Breast epithelium (tissue), 4 donors: ENCODE results near the gene ME3. TPM values are rescaled to one million over a fixed set of nuclear protein-coding genes. Genes with fewer than 3 reads are reported as not detected.

Source experiments
- DNase-seq, 2 donors: peaks; one replicate each; pipeline ENCODE4 v3.0.0-alpha.2; 2019; ENCODE audit warnings: low spot score in 2 of 2
- H3K27ac ChIP-seq, 2 donors: fragments of 200-600 bp; sonication (generic) in 1 of 2; one replicate each; pipeline ENCODE4 v1.5.1; 2016 to 2019; ENCODE audit warnings: mild to moderate bottlenecking in 1 of 2
- H3K27me3 ChIP-seq, 2 donors: fragments of 200-600 bp; sonication (generic) in 1 of 2; one replicate each; pipeline versions ENCODE4 v1.5.1 to v1.6.0; 2017 to 2019; ENCODE audit warnings: control low read depth in 1 of 2, mild to moderate bottlenecking in 1 of 2
- H3K36me3 ChIP-seq: fragments of 200-600 bp; one replicate; pipeline ENCODE4 v1.5.1; 2019
- H3K4me1 ChIP-seq, 2 donors: fragments of 200-600 bp; sonication (generic); one replicate each; pipeline ENCODE4 v1.5.1; 2016 to 2019; ENCODE audit warnings: control low read depth in 1 of 2
- H3K4me3 ChIP-seq, 3 donors: fragments of 200-600 bp; sonication (generic); 1 replicate in 2 of 3; 2 replicates in 1 of 3; pipeline ENCODE4 v1.5.1; 2016 to 2019; ENCODE audit warnings: mild to moderate bottlenecking in 3 of 3, moderate library complexity in 2 of 3
- H3K9me3 ChIP-seq, 2 donors: fragments of 200-600 bp; sonication (generic) in 1 of 2; one replicate each; pipeline ENCODE4 v1.5.1; 2016 to 2019; ENCODE audit warnings: control low read depth in 1 of 2
- CTCF ChIP-seq, 3 donors: fragments of 450-650 bp; IDR thresholded peaks; one replicate each; pipeline ENCODE4 v1.5.1; 2016 to 2017; ENCODE audit warnings: antibody characterized with exemption in 3 of 3, mild to moderate bottlenecking in 3 of 3, moderate library complexity in 3 of 3
- POLR2A ChIP-seq: fragments of 450-650 bp; IDR thresholded peaks from one replicate; pipeline ENCODE4 v1.6.1; 2016; ENCODE audit warnings: antibody characterized with exemption, mild to moderate bottlenecking, moderate library complexity
- POLR2AphosphoS5 ChIP-seq, 3 donors: sonication (generic); formaldehyde crosslinking; IDR thresholded peaks; one replicate each; pipeline ENCODE4 v1.6.1; 2017; ENCODE audit warnings: antibody characterized with exemption in 3 of 3
- intact Hi-C: fragments of 100-400 bp; cut with DNase I; formaldehyde crosslinking; loops from one replicate; pipeline ENCODE4 v1.15.1; 2023; ENCODE audit warnings: low total_unique reads
- total RNA-seq, 3 donors: library from RNA; depleted of rRNA; stranded (reverse); fragments of >200 nt; gene quantifications; one replicate each; pipeline ENCODE4 v1.1.0, GENCODE V29; 2016

ME3 gene
- total RNA-seq, 3 donors from 2014 or later, result 53.0 to 68.5 (median 56.3) TPM

GRCh38 chr11:86686531-86686930 lies 14.1 kb upstream of the ME3 start:
- H3K27me3 ChIP-seq, result no peaks in the 10 kb centered on the region
- H3K36me3 ChIP-seq, result no peaks in the 10 kb centered on the region
- intact Hi-C loops, result no loop called here
- no peaks in the 10 kb centered on the region for H3K4me1 ChIP-seq
- no peak for DNase-seq
- no peaks in the 10 kb centered on the region for H3K9me3 ChIP-seq
- no peak overlapping the region for H3K27ac ChIP-seq
- TF ChIP-seq POLR2AphosphoS5 (IDR thresholded peaks at IDR 0.05), result no peak
- no peak for TF ChIP-seq POLR2A
- no peak for TF ChIP-seq CTCF (IDR thresholded peaks at IDR 0.05)
- no peak overlapping the region for H3K4me3 ChIP-seq

- DNase-seq, result no peak
- intact Hi-C loops, result loop anchor here (1.0 kb wide), 1 partner anchor 49 kb away; no protein-coding TSS in a partner anchor
- Histone ChIP-seq H3K9me3 (no peaks in the 10 kb centered on the region), H3K36me3 (no peaks in the 10 kb centered on the region), H3K4me1 (no peaks in the 10 kb centered on the region), H3K27ac (no peak overlapping the region), H3K27me3 (no peaks in the 10 kb centered on the region), H3K4me3 (no peak overlapping the region)
- no peak for TF ChIP-seq POLR2A
Measured at GRCh38 chr11:86681483-86681756, 9.0 kb upstream of the ME3 start.

- Histone ChIP-seq H3K27me3 (no peaks in the 10 kb centered on the region), H3K4me1 (no peaks in the 10 kb centered on the region), H3K27ac (no peak overlapping the region), H3K9me3 (no peaks in the 10 kb centered on the region), H3K4me3 (no peak overlapping the region), H3K36me3 (no peaks in the 10 kb centered on the region)
- DNase-seq, result no peak
- intact Hi-C loops, result loop anchor here (1.0 kb wide), 1 partner anchor 49 kb away; no protein-coding TSS in a partner anchor
- TF ChIP-seq POLR2AphosphoS5 (IDR thresholded peaks at IDR 0.05), result no peak
- TF ChIP-seq POLR2A, result no peak
- TF ChIP-seq CTCF (IDR thresholded peaks at IDR 0.05), result no peak
Measured at GRCh38 chr11:86680716-86681482, 8.5 kb upstream of the ME3 start.

- Histone ChIP-seq H3K27ac (no peak overlapping the region), H3K9me3 (no peaks in the 10 kb centered on the region), H3K4me1 (no peaks in the 10 kb centered on the region), H3K27me3 (no peaks in the 10 kb centered on the region), H3K4me3 (no peak overlapping the region), H3K36me3 (no peaks in the 10 kb centered on the region)
- no peak for TF ChIP-seq CTCF (IDR thresholded peaks at IDR 0.05)
- TF ChIP-seq POLR2A, result no peak
- TF ChIP-seq POLR2AphosphoS5 (IDR thresholded peaks at IDR 0.05), result no peak
- intact Hi-C loops, result no loop called here
- DNase-seq, result no peak
Measured at GRCh38 chr11:86678823-86679222, 6.4 kb upstream of the ME3 start.

GRCh38 chr11:86678296-86678695 lies 5.9 kb upstream of the ME3 start:
- Histone ChIP-seq H3K4me1 (no peaks in the 10 kb centered on the region), H3K27me3 (no peaks in the 10 kb centered on the region), H3K27ac (peak overlapping the region in 1 of 2 donors; percentile 27), H3K4me3 (no peak overlapping the region), H3K36me3 (no peaks in the 10 kb centered on the region), H3K9me3 (no peaks in the 10 kb centered on the region)
- no peak for TF ChIP-seq POLR2AphosphoS5 (IDR thresholded peaks at IDR 0.05)
- DNase-seq, result no peak
- intact Hi-C loops, result no loop called here

GRCh38 chr11:86676533-86677154 lies 4.2 kb upstream of the ME3 start:
- Histone ChIP-seq H3K4me3 (no peak overlapping the region), H3K27ac (no peak overlapping the region), H3K9me3 (no peaks in the 10 kb centered on the region), H3K36me3 (no peaks in the 10 kb centered on the region), H3K27me3 (no peaks in the 10 kb centered on the region), H3K4me1 (no peaks in the 10 kb centered on the region)
- intact Hi-C loops, result no loop called here
- no peak for TF ChIP-seq POLR2AphosphoS5 (IDR thresholded peaks at IDR 0.05)
- TF ChIP-seq CTCF (IDR thresholded peaks at IDR 0.05), result no peak
- no peak for TF ChIP-seq POLR2A
- DNase-seq, result no peak
